GM18870 (cell line): Measurements from ENCODE around the gene RECK.
"Not testable (repeated sequence)": the region's sequence is repeated elsewhere in the genome, so short reads cannot be mapped to it uniquely, and the experiment has no call there.

Experiments
- ATAC-seq: cut with Tn5 transposase; IDR thresholded peaks from one replicate; pipeline ENCODE4 v1.9.1; 2021; ENCODE audit warnings: moderate library complexity; ENCODE audit not compliant: unreplicated experiment

The RECK gene

GRCh38 chr9:36152741-36153438 lies 116.2 kb downstream of the RECK start:
- no peak for ATAC-seq

- no peak for ATAC-seq
Observed at GRCh38 chr9:36153746-36154145, 117.0 kb downstream of the RECK start.

GRCh38 chr9:36154331-36154952 lies 117.7 kb downstream of the RECK start:
- ATAC-seq = no peak

GRCh38 chr9:36156116-36156515 lies 119.4 kb downstream of the RECK start:
- no peak for ATAC-seq

- ATAC-seq = no peak
Observed at GRCh38 chr9:36158122-36158521, 121.4 kb downstream of the RECK start.

- no peak for ATAC-seq
Observed at GRCh38 chr9:36158917-36159316, 122.2 kb downstream of the RECK start.

- not testable (repeated sequence) for ATAC-seq
Observed at GRCh38 chr9:36159509-36159908, 122.8 kb downstream of the RECK start.

GRCh38 chr9:36160126-36160525 lies 123.4 kb downstream of the RECK start:
- ATAC-seq = not testable (repeated sequence)

GRCh38 chr9:36161187-36161586 lies 124.5 kb downstream of the RECK start:
- no peak for ATAC-seq

- ATAC-seq = no peak
Observed at GRCh38 chr9:36162211-36162738, 125.6 kb downstream of the RECK start.

- no peak for ATAC-seq
Observed at GRCh38 chr9:36163049-36163785, 126.5 kb downstream of the RECK start.

GRCh38 chr9:36163786-36164170 lies 127.1 kb downstream of the RECK start:
- no peak for ATAC-seq

- no peak for ATAC-seq
Observed at GRCh38 chr9:36164372-36164771, 127.7 kb downstream of the RECK start.

GRCh38 chr9:36164989-36165388 lies 128.3 kb downstream of the RECK start:
- no peak for ATAC-seq

GRCh38 chr9:36165826-36166167 lies 129.1 kb downstream of the RECK start:
- no peak for ATAC-seq

- peak; percentile 50 for ATAC-seq
Observed at GRCh38 chr9:36166168-36166927, 129.6 kb downstream of the RECK start.

GRCh38 chr9:36169166-36169565 lies 132.5 kb downstream of the RECK start, which contains the start of gene CCIN:
CCIN (plus strand) TSS chr9:36169388; CDS start chr9:36169503, 115 bp downstream.
- no peak for ATAC-seq

- ATAC-seq = no peak
Observed at GRCh38 chr9:36169708-36170107, 133.0 kb downstream of the RECK start.

GRCh38 chr9:36170531-36170930 lies 133.8 kb downstream of the RECK start:
- no peak for ATAC-seq

GRCh38 chr9:36173861-36174260 lies 137.1 kb downstream of the RECK start:
- ATAC-seq = no peak
